ELF-1 (cell line): ENCODE measurements around the gene SLC66A2.
"Not testable (repeated sequence)": the region's sequence is repeated elsewhere in the genome, so short reads cannot be mapped to it uniquely, and the experiment has no call there.

Experiments used
- DNase-seq: peaks from one replicate; pipeline ENCODE4 v3.0.0-alpha.2; 2016; ENCODE audit warnings: low read depth, low spot score

SLC66A2 gene

DNA sequence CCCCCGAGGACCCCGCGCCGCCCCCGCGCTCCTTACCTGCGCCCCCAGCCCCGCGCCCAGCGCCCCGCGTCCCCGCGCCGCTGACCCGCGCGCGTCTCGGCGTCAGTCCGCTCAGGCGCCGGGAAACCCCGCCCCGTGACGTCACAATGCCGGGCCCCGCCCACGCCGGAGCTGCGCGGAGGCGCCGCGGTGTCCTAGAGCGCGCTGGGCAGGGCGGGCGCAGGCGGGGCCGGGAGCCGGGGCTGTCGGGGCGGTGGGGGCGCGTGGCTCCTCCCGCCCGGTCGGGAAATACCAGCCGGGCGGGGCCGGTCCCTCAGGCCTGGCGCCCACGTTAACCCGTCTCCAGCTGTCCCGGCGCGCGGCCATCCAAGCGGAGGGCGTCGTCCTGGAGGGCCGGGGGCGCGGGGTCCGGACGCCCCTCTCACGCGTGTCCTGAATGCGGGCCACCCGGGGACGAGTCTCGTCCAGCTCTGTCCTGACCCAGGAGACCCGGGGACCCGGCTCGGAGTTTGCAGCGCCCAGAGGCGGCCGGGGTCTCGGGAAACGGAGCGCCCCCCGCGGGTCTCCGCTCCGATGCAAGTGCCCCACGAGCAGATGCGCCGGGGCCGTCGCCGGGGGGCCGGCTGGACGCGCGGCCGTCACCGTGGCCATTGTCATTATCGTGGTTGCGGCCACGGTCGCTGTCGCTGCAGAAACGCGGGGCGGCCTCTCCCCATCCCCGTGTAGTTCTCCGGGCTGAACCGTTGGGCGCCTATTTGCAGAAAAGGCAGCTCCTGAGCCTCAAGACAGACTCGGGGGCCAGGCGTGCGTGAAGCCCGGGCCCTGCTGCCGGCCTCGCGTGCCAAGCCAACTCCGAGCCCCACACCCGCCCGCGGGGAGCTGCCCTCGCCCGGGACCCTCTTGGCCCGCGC is at the start of gene SLC66A2:
Gene SLC66A2, minus strand, starts transcription at position 109 of the 911 bp plus-strand sequence. CDS start 727 bp downstream, outside the sequence.
- DNase-seq, result peak; percentile 74

GRCh38 chr18:80000877-80001276 is 49.4 kb upstream of the SLC66A2 start:
- DNase-seq, result no peak

- not testable (repeated sequence) for DNase-seq
These were observed 48.2 kb upstream of the SLC66A2 start for GRCh38 chr18:79999701-80000100.

DNA sequence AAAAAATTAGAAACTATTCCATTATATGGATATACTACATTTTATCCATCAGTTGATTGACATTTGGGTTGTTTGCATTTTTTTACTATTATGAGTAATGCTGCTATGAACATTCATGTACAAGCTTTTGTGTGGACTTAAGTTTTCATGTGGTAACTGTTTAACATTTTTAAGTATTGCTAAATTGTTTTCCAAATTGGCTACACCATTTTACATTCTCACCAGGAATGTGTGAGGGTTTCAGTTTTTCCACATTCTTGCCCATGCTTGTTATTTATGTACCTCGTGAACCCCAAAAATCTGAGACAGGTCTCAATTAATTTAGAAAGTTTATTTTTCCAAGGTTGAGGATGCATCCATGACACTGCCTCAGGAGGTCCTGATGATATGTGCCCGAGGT is 40.0 kb upstream of the SLC66A2 start:
- no peak for DNase-seq

DNA sequence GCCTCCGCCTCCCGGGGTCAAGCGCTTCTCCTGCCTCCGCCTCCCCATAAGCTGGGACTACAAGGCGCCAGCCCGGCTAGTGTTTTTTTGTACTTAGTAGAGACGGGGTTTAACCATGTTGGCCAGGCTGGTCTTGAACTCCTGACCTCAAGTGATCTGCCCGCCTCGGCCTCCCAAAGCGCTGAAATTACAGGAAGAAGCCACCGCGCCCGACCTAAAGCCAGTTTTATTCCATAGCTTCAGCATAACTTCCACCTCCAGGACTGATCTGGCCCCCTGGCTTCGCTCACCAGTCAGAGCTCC is 37.7 kb upstream of the SLC66A2 start:
- DNase-seq, result no peak

GRCh38 chr18:79988451-79989194 is 37.2 kb upstream of the SLC66A2 start, which contains the start of gene TXNL4A:
TSS of gene TXNL4A (minus strand) at chr18:79988563. CDS start at chr18:79988392, 171 bp downstream.
- DNase-seq, result peak; percentile 70

DNA sequence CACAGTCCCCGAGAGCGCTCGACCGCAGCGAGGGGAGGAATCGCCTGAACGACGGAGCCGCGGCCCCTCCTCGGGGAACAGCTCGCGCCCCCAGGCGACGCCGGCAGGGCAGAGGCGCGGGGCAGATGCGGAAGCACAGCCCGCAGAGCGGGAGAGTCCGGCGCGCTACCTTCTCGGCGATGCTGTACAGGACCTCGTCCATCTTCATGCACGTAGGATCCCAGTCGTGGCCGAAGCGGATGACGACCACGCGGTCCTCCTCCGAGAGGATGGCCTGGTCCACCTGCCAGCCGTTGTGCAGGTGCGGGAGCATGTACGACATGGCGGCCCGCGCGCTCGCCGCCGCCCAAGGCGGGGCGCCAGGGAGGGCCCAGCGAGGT is 36.6 kb upstream of the SLC66A2 start:
- peak; percentile 74 for DNase-seq

DNA sequence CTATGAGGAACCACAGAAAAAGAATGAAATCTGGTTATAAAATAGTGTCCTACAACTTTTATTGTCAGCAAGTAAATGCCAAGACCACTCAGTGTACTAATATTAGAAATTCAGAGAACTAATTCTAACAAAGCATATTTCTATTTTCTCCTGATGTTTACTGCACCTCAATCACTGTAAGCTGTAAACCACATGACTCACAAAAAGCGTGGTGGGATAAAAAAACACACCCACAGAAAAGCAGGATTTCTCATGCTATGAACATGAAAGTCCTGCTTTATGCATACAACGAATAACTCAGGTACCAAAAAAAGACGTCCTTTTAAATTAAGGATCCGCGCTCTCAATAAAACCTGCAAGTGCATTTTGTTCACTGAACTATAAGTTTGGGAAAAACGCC is 36.1 kb upstream of the SLC66A2 start:
- no peak for DNase-seq

GRCh38 chr18:79986726-79987125 is 35.3 kb upstream of the SLC66A2 start:
- no peak for DNase-seq

DNA sequence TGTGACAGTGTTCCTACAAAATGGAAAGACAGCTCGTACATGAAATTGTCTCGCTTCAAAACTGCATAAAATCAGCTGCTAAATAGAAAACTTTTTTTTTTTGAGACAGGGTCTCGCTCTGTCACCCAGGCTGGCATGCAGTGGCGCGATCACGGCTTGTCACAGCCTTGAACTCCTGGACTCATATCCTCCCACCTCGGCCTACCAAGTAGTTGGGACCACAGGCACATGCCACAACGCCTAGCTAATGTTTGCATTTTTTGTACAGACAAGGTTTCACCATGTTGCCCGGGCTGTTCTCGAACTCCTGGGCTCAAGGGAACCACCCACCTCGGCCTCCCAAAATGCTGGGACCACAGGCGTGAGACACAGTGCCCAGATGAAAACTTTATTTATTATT is 33.7 kb upstream of the SLC66A2 start:
- no peak for DNase-seq

DNA sequence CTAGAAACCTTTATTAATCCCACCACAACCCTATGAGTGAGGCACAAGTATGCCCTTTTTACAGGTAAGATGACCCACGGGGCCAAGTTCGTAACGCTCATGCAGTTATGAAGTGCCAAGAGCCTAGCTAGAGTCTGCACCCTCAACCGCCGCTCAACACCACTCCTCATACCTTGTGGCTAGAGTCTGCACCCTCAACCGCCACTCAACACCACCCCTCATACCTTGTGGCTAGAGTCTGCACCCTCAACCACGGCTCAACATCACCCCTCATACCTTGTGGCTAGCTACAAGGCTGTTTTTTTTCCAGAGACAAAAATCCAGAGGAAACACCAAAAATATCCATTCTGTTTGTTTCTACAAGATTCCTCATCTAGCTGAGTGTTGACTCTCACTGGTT is 32.3 kb upstream of the SLC66A2 start:
- DNase-seq, result no peak

DNA sequence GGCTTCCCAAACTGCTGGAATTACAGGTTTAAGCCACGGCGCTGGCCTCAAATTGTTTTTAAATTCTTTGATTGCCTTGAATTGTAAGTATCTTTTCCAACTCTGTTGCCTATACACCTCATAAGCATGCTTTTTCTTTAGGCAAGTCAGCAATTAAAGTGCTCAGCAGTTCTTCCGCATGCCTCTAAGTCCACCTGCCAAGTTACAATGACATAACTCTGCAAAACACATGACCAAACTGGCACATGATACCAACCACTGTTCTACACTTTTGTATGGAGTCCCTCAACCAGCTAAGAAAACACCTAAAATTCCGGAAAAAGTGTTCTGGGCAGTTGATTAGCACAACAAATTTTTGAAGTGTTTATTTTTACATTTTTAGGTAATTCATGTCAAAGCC is 31.8 kb upstream of the SLC66A2 start:
- DNase-seq, result no peak

DNA sequence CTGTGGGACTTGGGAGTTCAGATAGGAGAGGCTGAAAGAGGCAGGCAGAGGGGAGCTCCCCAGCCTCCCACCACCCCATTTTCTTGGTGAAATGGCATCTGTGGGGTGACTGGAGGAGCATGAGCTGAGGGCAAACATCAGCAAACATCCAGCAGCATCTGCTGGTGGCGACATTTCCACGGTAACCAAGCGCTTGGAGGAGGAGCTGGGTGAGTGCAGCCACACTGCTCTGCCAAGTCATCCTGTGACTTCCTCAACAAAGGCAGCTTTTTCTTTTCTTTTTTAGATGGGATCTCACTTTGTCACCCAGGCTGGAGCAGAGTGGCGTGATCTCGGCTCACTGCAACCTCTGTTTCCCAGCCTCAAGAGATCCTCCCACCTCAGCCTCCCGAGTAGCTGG is 31.3 kb upstream of the SLC66A2 start:
- DNase-seq, result no peak

DNA sequence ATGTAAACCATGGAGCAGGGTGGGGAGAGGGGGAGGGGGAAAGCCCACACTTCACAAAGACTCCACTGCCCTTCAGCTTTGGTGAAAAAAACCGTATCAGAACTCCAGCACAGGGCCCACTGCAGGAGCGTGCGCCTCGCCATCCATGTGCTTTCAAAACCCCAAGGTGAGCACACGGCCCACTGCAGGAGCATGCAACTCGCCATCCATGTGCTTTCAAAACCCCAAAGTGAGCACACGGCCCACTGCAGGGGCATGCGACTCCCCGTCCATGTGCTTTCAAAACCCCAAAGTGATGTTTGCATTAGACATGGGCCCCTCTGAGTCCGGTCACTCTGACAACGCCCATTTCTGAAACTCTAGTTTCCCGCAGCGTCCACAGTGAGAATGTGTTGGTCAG is 29.1 kb upstream of the SLC66A2 start:
- no peak for DNase-seq

DNA sequence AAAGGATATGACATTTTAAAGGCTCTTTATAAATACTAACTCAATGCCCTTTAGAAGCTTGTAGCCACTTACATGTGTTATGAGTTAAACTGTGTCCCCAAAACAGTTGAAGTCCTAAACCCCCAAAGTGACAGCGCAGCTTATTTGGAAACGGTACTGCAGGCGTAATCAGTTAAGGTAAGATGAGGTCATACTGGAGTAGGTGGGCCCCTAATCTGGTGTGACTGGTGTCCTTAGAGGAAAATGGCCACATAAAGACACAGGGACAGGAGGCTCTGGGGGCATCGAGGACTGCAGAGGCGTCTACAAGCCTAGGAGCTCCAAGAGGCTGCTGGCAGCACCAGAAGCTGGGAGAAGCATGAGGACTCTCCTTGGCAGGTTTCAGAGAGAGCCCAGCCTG is 28.4 kb upstream of the SLC66A2 start:
- no peak for DNase-seq

DNA sequence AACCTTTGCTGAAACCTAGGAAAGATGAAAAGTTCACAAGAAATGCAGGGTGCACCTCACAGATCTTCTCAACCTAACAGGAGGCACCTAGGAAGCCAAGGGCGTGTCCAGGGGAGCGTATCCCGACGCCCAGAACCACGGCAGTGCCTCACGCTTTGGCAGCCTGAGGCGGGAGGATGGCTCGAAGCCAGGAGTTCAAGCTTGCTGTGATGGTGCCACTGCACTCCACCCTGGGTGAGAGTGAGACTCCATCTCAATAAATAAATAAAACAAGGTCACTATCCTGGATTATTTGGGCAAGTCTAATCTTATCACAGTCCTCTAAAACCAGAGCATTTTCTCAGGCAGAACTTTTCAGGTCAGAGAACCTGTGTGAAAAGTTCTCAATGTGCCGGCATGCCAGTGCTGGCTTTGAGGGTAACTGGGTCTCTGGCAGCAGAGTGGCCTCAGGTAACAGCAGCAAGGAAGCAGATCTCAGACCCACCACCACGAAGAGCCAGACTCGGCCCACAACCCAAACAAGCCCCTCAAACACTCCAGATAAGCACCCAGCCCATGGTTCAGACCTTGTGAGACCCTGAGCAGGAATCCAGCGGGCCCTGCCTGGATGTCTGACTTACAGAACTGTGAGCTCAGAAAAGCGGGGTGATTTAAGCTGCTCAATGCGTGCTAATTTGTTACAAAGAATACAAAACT is 24.7 kb upstream of the SLC66A2 start:
- no peak for DNase-seq

GRCh38 chr18:79975043-79975442 is 23.6 kb upstream of the SLC66A2 start:
- no peak for DNase-seq

GRCh38 chr18:79974025-79974654 is 22.7 kb upstream of the SLC66A2 start:
- DNase-seq, result no peak

DNA sequence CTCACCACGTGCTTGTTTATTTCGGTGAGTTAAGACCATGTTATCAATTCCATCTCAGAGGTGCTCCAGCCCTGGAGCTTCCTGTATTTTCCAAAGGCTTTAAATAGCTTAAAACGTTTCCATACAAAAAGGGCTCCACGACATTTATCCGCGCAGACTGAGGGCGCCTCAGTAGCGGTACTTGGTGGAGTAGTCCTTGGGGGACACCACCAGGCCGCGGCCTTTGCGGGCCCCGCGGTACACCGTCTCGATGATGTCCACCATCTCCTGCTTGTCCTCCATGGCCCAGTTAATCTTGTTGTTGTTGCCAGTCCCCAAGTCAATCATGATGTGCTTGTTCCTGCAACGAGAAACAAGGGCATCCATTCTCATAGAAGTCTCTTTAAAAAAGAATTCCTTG is 22.1 kb upstream of the SLC66A2 start:
- no peak for DNase-seq

- no peak for DNase-seq
These were observed 21.3 kb upstream of the SLC66A2 start for GRCh38 chr18:79972720-79973119.

- no peak for DNase-seq
These were observed 20.5 kb upstream of the SLC66A2 start for GRCh38 chr18:79971986-79972385.
